Jurkat, Clone E6-1 (cell line): ENCODE measurements around the gene PFKP.
"Not testable (repeated sequence)": the region's sequence is repeated elsewhere in the genome, so short reads cannot be mapped to it uniquely, and the experiment has no call there.

ENCODE experiments used
- DNase-seq: peaks from one replicate; pipeline ENCODE4 v3.0.0-alpha.2; 2011; ENCODE audit warnings: low read depth, low spot score
- H3K4me3 ChIP-seq: 2 replicates; pipeline ENCODE4 v1.5.1; 2011; ENCODE audit warnings: mild to moderate bottlenecking, low read length, control low read depth, moderate library complexity

Gene PFKP

GRCh38 chr10:3166496-3167290 is 99.3 kb downstream of the PFKP start:
- no peak overlapping the region for H3K4me3 ChIP-seq
- no peak for DNase-seq

GRCh38 chr10:3167611-3168330 is 100.4 kb downstream of the PFKP start:
- no peak for DNase-seq
- H3K4me3 ChIP-seq = no peak overlapping the region

- H3K4me3 ChIP-seq = no peak overlapping the region
- DNase-seq = no peak
Measured at GRCh38 chr10:3169271-3169670, 101.9 kb downstream of the PFKP start.

GRCh38 chr10:3169673-3170072 is 102.3 kb downstream of the PFKP start:
- no peak for DNase-seq
- no peak overlapping the region for H3K4me3 ChIP-seq

- not testable (repeated sequence) for DNase-seq
- H3K4me3 ChIP-seq = peak overlapping the region; percentile 71
Measured at GRCh38 chr10:3171488-3171887, 104.1 kb downstream of the PFKP start.

- no peak for DNase-seq
- peak overlapping the region; percentile 71 for H3K4me3 ChIP-seq
Measured at GRCh38 chr10:3172081-3172445, 104.7 kb downstream of the PFKP start.

- peak; percentile 98 for DNase-seq
- H3K4me3 ChIP-seq = peak within 1 kb of the TSS; percentile 71
Measured at GRCh38 chr10:3172446-3173170, 105.3 kb downstream of the PFKP start, which contains the start of gene PITRM1. Gene PITRM1 (minus strand): TSS chr10:3172782. CDS start chr10:3172772, 10 bp downstream.

GRCh38 chr10:3173171-3173878 is 106.0 kb downstream of the PFKP start:
- H3K4me3 ChIP-seq = peak overlapping the region; percentile 40
- DNase-seq = no peak

- H3K4me3 ChIP-seq = no peak overlapping the region
- DNase-seq = no peak
Measured at GRCh38 chr10:3178042-3178441, 110.7 kb downstream of the PFKP start.

GRCh38 chr10:3179174-3179573 is 111.8 kb downstream of the PFKP start:
- no peak for DNase-seq
- H3K4me3 ChIP-seq = no peak overlapping the region

- DNase-seq = no peak
- no peak overlapping the region for H3K4me3 ChIP-seq
Measured at GRCh38 chr10:3180355-3181025, 113.1 kb downstream of the PFKP start.

- H3K4me3 ChIP-seq = no peak overlapping the region
- DNase-seq = no peak
Measured at GRCh38 chr10:3185386-3185785, 118.0 kb downstream of the PFKP start.

- peak; percentile 95 for DNase-seq
- peak overlapping the region; percentile 9; the same call in 1 of the 2 replicates for H3K4me3 ChIP-seq
Measured at GRCh38 chr10:3186368-3186767, 119.0 kb downstream of the PFKP start.
